Activated T-cell treated with anti-CD3 and anti-CD28 coated beads, Interleukin-2, amount 50 U/mL, for 48 hours (primary cell): ENCODE measurements around the gene HOXC9.
A peak's percentile ranks its signal among the peaks of the same experiment; 100 is the strongest.

Source experiments
- DNase-seq, 2 experiments: peaks; one replicate each; pipeline ENCODE4 v3.0.0-alpha.2; 2020

HOXC9 gene

DNA sequence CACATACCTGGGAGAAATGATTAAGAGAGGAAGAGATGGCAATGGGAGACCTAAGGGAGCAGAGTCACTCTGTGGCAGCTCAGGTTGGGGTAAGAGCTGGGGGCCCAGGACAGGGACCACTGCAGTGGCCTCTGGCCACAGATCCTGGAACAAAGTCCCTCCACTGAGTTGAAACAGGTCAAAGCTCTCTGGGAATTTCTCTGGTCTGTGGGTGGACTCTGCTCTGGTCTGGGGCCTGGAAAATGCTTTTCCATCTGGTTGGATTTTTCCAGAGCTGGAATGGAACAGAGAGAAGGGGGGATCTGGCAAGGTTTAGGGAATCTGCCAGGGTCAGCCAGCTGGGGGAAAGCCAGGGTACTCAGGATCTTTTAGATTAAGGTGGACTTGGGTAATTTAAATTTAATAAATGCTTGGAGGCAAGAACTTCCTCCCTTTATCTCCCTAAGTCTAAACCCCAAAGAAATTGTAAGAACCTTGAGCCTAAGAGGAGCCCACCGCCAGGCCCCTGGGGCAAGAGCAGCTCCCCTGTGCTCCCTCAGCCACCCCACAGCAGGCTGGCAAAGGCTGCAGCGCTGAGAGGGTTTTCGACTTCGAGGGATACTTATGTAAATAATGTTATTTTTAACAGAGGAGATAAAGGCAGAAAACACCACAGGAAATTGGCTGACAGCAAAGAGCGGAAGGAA is 11.3 kb upstream of the HOXC9 start:
- DNase-seq = no peak

DNA sequence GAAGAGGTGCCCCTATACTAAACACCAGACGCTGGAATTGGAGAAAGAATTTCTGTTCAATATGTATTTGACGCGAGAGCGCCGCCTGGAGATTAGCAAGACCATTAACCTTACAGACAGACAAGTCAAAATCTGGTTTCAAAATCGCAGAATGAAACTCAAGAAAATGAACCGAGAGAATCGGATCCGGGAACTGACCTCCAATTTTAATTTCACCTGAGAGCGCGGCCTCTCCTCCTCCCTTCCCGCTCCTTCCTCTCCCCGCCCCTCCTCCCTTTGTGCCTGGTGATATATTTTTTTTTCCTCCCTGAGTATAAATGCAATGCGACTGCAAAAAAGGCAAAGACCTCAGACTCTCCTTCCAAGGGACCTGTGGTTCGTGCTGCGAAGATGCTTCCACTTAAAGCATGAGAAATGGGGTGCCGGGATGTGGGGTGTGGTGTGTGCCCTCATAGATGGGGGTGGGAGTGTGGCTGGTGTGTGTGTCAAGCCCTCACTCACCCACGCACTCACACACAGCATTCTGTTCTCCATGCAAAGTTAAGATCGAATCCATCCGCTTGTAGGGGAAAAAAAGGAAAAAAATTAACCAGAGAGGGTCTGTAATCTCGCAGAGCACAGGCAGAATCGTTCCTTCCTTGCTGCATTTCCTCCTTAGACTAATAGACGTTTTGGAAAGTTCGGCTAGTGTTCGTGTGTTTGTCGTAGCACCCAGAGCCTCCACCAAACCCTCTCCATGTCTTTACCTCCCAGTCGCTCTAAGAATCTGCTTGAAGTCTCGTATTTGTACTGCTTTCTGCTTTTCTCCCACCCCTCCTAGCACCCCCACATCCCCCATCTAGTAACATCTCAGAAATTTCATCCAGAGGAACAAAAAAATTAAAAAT is 10.5 kb upstream of the HOXC9 start:
- no peak for DNase-seq

DNA sequence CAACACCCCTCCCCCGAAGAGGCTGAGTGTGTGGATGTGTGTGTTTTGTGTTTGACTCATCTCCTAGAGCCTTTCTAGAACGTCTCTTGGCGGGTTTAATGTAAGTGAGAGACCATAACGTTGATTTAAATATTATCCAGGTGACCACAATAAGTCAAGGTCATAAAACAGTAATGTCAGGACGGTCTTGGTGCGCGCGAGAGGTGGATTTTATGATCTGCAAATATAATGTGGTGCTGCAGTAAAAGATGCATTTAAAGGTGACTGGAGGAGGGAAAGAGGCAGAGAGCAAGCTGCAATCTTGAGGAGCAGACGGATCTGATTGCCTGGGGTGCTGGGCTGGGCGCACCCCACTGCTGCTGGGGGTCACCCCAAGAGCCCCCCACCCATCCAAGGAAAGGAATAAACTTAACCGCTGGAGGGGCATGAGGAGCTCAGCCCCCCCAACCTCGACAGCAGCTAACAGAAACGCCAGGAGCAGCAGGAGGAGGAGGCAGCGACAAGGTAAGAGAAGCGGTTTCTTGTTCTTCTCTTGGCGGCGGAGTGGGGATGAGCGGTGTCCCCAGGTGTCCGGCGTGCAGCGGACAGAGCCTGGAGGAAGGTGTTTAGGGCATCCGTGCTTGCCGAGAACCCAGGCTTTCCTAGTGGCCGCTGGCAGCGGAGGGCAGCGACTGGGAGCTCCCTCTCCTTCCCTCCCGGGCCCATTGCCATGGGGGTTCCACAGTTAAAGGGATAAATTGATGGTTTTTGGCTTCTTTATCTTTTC is 9.5 kb upstream of the HOXC9 start:
- no peak for DNase-seq

DNA sequence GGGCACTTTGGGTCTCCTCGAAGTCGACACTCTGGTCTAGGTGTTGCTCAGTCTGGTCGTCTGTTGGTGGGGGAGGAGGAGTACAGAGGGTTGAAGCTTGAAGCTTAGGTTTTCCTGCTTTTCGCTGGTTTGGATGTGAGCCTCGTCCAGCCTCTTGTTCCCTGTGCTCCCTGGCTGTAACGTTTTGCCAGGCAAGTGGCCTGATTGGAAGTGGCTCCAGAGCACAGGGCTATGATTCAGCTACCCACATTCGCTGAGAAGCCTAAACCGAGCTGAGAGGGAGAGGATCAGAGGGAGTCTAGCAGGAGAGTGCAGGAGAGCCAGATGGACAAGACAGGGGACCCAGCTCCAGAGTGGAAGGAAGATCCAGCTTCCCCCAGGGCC is 8.9 kb upstream of the HOXC9 start:
- DNase-seq = no peak

DNA sequence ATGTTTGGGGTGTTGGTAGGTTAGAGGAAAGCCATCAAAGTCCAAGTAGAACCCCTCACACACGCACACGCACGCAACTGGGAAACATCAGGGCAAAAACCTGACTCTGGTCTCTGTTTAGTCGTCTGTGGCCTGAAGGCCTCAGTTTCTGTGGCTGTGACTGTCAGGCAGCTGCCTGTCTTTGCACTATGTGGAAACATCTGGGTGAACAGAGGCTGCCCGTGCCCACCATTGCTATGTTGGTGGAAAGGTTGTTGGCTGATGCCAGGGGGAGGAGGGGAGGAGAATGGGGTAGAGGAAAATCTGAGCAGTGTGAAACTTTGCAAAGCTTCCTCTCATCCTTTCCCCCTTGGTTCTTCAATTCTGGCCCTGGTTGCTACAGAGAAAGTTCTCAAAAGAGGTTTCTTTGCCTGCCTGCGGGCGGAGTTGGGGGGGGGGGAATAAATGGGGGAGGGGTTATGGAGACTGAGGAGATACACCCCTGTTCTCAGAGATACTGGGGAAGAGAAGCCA is 7.5 kb upstream of the HOXC9 start:
- no peak for DNase-seq

DNA sequence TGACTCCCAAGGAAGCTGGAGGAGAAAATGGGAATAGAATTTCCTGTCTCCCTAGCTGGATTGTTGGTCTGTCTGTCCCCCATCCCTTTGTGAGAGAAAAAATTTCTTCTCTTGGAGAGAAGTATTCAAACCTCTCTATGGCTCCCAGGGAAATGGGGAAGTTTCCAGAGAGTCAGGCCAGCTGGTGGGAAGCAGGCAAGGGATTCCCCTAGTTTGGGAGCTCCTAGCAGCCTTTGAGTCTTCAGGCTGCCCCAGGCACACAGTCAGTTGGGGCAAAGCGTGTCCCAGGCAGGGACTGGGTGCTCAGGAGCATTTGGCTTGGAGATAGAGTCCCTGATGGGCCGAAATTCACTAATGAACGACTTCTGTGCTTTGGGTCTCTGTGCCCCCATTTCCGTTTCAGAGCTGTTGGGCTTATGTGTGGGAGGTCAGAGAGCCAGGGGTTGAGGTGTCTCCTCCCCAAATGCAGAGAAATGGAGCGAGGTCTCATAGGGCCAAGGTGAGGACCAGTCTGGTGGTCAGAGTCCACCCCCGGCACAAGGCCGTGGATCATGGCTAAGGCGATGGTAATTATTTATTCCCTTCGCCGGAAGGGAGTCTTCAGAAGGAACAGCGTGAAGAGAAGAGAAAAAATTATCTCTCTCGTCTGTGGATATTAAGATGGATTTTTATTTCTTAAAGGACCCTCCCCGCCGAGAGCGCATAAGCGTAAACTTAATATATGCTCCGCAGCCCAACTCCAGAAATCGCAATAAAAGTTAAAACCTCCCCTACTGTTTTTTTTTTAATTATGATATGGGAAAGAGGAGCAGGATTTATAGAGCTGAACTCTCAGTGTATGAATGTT is 6.6 kb upstream of the HOXC9 start:
- no peak for DNase-seq

DNA sequence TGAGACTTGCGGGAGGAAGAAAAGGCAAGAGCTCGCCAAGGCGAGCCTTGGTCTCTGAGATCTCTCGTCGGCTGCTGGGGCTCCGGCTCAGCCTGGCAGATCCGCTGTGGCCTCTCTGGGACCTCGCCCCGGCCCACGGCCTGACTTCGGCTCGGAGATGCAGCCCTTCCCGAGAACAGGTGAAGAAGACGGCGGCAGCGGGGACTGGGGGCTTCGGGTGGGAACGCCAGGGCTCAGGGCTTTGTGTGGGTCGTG is 6.0 kb upstream of the HOXC9 start:
- no peak for DNase-seq

DNA sequence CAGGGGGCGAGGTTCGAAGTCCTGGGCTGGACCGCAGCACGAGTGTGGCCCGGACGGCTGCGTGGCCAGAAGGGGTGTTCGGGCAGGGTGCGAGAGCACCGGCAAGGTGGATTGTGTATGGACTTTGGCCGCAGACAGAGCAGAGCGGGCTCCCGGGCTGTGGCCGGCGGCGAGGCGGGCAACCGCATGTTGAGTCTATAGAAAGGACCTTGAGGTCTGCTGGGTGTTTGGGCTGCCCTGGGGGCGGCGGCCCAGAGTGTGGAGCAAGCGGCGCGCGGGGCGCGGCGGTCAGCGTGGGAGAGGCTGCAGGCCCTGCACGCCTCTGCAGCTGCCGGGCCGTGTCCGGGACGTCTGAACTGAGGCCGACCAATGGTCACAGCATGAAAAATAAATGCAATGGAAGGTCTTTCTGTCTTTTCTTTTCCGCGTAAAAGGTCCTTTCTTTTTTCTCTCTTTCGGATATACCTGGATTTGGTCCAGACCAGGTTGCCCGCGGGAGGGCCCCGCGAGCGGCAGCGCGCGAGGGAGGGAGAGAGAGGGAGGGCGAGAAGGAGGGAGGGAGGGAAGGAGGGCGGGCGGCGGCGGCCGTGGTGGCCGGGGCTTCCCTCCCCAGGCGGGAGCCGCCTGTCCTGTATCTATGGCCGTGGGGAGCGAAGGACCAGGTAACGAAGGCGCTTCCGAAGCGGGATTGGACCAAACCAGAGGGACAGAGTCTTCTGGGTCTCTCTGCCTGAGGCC is 5.5 kb upstream of the HOXC9 start:
- no peak for DNase-seq

DNA sequence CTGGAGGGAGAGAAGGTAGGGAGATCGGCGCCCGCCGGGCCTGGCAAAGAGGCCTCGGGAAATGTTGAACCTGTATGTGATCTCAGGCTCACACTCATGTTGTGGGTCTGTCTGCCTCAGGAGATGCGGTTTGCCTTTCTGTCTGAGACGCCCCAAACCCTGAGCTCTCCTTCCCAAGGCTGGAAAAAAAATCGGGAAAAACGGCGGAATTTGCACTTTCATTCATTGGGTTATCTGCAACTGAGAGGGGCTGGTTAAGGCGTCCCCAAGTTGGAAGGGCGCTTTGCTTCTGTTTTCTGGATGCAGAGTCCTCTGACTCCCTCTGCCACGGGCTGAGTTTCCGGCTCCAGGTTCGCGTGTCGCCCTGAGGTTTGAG is 5.0 kb upstream of the HOXC9 start:
- peak; percentile 50 to 54 for DNase-seq

DNA sequence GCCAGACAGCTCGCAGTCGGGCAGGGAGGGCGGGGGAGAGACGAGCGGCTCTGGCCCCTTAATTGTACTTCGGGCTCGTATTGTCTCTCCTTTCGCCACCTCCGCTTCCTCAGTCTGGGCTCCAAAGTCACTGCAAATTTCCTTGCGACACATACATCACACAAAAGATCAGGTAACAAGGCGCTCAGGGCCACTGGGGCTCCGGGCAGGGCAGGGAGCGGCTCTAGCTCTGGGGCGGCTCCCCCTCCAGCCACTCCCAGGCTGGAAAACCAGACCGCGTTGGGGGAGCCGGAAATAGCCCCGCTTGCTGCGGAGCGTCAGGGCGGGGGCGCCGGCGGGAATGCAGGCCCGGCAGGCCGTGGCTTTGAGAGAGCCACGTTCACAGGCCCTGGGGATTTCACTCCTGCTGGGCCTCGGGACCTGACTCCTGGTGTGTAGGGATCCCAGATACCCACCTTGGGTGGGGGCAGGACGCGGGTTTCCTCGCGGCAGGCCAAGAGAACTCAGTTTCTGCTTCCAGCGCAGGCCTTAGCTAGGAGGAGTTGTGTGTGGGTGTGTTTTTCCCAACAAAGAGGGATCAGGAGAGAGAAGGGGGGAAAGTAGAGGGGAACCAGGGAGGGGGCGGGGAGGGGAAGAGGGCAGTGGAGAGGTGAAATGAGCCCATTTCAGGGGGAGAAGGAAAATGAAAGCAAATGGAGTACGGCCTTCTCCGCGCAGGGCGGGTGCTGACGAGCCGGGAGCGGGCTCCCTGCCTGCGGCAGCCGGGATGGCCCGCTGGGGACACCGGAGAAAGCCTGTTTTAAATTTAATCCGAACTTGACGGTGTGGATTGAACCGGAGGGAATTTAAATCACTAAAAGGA is 4.4 kb upstream of the HOXC9 start:
- DNase-seq = no peak

DNA sequence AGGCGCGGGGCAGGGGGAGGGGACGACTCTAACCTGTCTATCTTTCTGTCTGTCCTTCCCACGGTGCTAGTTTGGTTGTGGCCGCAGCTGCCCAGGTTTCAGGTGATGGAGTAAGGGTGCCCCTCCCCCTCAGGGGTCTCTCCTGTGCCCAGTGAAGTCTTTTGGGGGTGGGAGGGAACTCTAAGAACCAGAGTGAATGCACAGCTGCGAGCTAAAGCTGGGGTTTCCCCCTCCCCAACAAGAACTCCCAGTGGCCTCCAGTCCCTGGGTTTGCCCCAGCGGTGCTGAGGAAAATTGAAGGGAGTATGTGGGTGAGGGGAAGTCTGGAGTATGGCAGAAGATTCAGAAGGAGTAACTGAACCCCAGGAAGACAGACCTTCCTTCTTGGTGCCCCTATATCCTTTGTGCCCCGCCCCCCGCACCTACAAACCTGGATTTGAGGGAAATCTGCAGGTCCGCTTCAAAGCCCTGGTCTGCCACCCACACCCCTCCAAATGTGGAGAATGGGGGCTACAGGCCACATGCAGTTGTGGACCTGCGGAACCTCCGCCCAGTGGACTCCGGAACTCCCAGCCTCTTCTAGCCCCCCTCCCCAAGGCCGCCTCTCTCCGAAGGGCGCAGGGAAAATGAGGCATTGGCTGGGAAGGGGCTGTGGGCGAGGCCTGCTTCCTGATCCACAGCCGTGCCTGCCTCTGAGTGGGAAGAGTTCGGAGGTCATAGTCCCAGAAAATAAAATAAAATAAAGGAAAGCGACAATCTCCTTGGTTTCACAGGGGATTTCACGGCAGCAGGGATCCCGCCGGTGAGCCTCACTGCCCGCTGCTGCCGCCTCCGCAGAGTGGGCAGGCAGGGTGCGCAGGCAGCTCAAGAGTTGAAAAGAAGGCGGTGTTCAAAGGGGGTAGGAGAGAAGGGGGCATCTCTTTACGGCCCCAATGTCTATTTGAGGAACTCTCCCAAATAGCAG is 3.4 kb upstream of the HOXC9 start:
- no peak for DNase-seq

DNA sequence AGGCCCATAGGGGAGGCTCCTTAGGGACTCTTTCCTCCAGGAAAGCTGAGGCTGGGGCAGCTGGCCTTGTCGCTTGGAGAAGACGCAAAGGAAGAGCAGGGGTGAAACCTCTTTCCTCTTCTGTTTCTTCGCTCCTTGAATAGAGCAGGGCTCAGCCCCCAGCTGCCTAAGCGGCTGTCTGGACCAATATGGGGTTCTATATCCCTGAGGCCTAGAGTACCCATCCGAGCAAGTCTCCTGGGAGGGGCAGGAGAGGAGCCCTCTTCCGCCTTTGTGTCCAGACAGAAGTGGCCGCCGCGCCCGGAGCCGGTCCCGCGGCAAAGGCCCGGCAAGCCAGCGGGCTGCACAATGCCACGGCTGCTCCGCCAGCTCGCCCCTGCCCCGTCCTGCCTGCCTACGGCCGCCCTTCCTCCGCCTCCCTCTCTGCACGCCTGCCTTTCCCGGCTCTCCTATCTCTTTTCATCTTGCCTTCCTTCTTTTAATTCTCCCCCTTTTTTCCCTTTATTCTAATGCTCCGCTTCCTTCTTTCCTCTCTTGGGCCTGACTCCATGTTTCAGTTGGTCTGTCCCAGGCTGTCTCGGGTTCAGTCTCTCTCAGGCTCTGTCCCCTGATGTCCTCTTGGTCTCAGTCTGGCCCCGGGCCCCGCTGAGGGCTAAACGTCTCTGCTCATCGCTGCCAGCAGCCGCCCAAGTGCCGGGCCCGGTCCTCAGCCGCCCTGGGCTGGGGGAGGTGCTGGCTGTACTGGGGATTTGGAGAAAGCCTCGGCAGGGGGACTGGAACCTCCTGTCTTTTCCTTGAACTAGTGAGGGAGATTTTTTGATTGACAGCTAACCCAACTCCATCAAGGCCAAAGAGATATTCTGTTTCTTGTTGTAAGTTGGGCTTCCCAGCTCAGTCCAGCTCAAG is 2.5 kb upstream of the HOXC9 start:
- DNase-seq = no peak

DNA sequence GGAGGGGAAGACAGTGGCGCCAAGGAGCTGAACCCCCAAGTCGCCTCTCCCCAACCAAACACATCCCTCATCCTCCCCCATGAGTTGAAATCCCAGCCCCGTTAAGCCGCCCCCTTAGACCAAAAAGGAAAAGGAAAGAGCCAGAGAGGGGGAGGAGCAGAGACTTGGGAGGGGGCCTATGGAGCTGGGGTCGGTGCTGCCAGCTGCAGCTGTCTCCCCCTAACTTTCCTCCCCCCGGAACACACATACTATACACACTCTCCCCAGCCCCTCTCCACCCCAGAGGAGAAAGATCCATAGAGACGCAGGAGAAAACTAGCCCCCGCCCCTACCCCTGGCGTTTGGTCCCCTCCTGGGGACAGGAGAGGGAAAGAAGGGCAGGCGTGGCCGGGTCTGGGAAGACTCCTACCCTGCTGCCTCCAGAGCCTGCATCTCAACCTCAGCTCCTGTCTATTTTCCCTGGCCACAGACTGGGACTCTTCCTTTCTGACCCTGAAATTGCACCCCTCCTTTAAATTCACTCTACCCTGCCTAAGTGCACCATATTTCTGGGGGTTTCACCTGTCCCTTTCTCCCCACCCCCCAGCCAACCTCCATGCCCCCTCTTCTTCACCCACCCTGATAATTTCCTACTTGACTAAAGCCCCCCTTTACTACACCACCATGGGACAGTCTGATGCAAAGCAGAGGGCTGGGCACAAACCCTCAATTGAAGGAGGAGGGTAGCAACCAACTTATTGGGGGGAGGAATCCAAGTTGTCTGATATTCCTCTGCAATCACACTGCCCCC is 1.7 kb upstream of the HOXC9 start:
- DNase-seq = no peak

DNA sequence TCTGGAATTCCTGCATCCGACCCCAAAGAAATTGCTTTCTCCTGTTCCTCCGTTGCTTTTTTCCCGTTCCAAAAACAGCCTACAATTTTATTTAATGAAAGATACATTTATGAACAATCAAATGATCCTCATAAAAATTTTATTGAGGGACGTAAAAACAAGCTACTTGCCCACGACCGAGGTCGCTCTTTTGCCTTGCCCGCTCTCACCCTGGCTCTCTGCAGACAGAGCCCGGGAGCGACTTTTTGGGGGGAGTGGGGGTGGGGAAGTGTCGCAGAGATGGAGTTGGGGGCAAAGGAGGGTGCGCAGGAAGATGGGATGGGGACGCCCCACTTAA is 1.1 kb upstream of the HOXC9 start:
- DNase-seq = no peak

DNA sequence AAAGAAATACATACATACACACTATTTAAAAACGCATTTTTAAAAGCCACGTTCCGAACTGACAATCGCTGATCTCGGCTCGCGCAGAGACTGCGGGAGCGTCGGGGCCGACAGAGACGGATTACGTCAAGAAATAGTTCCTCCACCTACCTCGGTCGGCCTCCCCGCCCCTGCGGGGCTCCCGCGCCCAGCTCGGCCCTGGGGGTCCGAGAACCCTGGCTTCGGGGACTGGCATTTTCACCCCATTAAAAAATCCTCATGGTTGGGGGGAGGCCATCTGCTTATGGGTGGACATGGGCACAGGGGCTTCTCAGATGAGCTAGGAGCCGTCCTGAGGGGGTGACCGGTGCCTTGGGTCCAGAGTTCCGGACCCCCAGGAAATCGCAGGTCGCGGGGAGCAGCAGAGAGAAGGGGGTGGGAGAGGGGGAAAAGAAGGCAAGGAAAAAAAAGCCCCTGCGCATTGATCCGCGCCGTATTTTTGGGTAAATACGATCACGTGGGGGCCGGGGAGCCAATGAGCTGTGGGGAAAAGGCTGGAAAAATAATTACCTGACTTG is 324 bp upstream of the HOXC9 start:
- DNase-seq = no peak

DNA sequence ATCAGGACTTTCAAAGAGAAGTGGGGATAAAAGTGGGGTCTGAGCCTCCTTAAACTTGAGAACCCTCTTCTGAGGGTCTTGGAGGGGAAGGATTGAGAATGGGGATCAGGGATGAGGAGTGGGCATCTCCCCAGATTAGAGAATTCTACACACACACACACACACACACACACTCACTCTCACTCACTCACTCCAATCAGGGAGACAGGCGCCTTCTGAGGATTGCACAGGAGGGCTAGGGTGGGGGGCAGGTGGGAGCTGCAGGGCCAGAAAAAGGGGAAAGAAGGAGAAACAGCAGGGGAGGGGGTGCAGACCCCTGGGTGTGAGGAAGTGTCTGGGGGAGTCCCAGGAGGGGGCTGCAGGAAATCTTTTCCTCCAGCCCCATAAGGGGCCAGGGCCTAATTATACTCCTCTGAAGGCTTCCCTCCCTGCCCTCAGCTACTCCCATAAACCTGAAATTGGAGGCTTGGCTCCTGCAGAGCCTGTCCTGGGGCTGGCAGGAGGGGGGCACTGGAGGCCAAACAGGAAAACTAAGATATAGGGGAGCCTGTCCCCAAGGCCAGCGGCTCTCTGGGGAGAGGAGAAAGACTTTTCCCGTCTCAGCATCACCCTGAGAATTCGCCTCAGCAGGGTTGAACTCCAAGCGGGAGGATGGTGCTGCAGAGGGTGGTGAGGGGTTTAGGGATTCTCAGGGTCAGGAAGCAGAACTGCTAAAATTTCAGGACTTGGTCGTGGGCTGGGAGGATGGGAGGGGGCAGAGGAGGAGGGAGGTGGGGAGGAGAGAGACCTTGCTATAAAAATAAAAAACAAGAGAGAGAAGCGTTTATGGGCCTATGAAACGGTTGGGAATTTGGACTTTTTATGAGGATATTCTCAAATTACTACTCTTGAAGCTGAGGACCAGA is 1.6 kb downstream of the HOXC9 start:
- no peak for DNase-seq
